Upper lobe of left lung (tissue), 4 donors: ENCODE data around the gene UBASH3A.

Experiments
- CTCF ChIP-seq, 6 experiments: fragments of 450-650 bp in 4 of 6; fragments of 200-600 bp in 2 of 6; sonication (generic) in 2 of 6; IDR thresholded peaks; one replicate each; pipeline ENCODE4 v1.5.1; 2016 to 2019; ENCODE audit warnings: antibody characterized with exemption in 6 of 6
- EP300 ChIP-seq, 4 donors: sonication (generic); formaldehyde crosslinking; IDR thresholded peaks; one replicate each; pipeline ENCODE4 v1.5.1; 2017; ENCODE audit warnings: antibody characterized with exemption in 4 of 4, control low read depth in 2 of 4
- POLR2A ChIP-seq, 4 donors: fragments of 450-650 bp; IDR thresholded peaks; one replicate each; pipeline ENCODE4 v1.5.1; 2016 to 2017; ENCODE audit warnings: antibody characterized with exemption in 4 of 4, mild to moderate bottlenecking in 2 of 4
- POLR2AphosphoS5 ChIP-seq, 2 donors: sonication (generic); formaldehyde crosslinking; IDR thresholded peaks; one replicate each; pipeline ENCODE4 v1.5.1; 2017; ENCODE audit warnings: antibody characterized with exemption in 2 of 2

GRCh38 chr21:42452401-42453223, 48.9 kb downstream of the UBASH3A start:
- TF ChIP-seq CTCF (IDR thresholded peaks at IDR 0.05) (no peak), POLR2A (IDR thresholded peaks at IDR 0.05) (no peak), EP300 (IDR thresholded peaks at IDR 0.05) (no peak), POLR2AphosphoS5 (IDR thresholded peaks at IDR 0.05) (no peak)
